ENCODE measurements around the gene CUEDC1. TPM values are rescaled to one million over a fixed set of nuclear protein-coding genes. Genes with fewer than 3 reads are reported as not detected.

The CUEDC1 gene
- total and polyA plus RNA-seq, 9 of the 15 experiments (the other 6 are each of a cell fraction or from before 2014, with no cell fraction given), result 0.20 to 4.1 (median 1.6) TPM; not detected in 1

DNA sequence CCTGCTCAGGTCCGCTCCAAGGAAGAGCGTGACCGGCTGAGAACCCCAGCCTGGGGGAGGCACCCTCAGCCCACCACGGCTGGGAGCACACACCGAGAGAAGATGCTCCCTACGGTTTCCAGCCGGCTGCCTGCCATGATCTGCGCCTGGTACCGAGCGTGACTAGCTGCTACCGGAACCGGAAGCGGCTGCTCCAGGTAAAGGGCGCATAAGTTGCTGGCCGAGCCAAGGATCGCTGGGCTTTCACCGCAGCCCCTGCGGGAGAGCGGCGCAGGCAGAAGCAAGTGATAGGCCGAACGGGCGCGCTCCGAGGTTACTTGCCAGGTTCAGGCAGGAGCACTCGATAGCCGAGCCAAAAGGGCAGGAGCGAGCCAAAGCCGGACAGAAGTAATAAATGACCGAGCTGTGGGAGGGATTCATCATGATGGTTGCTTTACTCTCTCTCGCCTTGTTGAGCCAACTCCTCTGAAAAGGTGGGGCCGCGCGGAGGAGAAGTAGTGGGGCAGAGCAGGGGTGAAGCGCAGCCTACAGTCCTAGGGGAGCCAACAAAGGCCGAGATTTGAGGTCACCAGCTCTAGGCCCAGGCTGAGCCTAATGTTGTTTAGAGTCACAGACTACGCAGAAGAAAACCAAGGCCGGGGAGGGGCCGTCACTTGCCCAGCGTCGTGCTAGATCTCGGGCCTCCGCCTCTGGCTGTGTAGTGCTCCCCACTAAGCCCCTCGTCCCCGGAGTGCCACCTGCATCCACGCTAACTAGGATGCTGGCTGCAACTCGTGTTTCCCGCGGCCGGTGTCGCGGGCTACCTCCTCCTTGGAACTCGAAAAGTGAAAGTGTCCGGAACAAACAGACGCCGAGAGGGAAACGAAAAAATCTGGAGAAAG is 105.1 kb downstream of the CUEDC1 start, which contains the start of gene MRPS23 (continued):
- TF ChIP-seq, protein P1, sequence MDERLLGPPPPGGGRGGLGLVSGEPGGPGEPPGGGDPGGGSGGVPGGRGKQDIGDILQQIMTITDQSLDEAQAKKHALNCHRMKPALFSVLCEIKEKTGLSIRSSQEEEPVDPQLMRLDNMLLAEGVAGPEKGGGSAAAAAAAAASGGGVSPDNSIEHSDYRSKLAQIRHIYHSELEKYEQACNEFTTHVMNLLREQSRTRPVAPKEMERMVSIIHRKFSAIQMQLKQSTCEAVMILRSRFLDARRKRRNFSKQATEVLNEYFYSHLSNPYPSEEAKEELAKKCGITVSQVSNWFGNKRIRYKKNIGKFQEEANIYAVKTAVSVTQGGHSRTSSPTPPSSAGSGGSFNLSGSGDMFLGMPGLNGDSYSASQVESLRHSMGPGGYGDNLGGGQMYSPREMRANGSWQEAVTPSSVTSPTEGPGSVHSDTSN (CRISPR knock-in tag; IDR thresholded peaks at IDR 0.05; ENCODE audit: low read depth), result no peak
- TF ChIP-seq, protein P1 (tag; conservative IDR thresholded peaks at IDR 0.05; ENCODE audit: low read depth), result peak; percentile 38; the same call in 1 of the 2 replicates
- TF ChIP-seq SAFB (IDR thresholded peaks at IDR 0.05; ENCODE audit: borderline replicate concordance, low read depth, low read length), result no peak
- TF ChIP-seq, protein P2, sequence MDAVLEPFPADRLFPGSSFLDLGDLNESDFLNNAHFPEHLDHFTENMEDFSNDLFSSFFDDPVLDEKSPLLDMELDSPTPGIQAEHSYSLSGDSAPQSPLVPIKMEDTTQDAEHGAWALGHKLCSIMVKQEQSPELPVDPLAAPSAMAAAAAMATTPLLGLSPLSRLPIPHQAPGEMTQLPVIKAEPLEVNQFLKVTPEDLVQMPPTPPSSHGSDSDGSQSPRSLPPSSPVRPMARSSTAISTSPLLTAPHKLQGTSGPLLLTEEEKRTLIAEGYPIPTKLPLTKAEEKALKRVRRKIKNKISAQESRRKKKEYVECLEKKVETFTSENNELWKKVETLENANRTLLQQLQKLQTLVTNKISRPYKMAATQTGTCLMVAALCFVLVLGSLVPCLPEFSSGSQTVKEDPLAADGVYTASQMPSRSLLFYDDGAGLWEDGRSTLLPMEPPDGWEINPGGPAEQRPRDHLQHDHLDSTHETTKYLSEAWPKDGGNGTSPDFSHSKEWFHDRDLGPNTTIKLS (IDR thresholded peaks at IDR 0.05; ENCODE audit: borderline replicate concordance, low read depth), result peak; percentile 33; the same call in 1 of the 2 replicates
- peak; percentile 91 for TF ChIP-seq NR2C2 (CRISPR knock-in tag; IDR thresholded peaks at IDR 0.05)
- peak; percentile 98 for TF ChIP-seq NR2C2 (tag; IDR thresholded peaks at IDR 0.05)
- TF ChIP-seq RBM15 (IDR thresholded peaks at IDR 0.05; ENCODE audit: insufficient read depth, low read length), result no peak
- TF ChIP-seq TRIM24 (IDR thresholded peaks at IDR 0.05), result no peak
- TF ChIP-seq CREB1 (IDR thresholded peaks at IDR 0.05), result peak; percentile 70; the same call in 1 of the 2 replicates
- peak; percentile 87 for TF ChIP-seq CREB1 (CRISPR knock-in tag; IDR thresholded peaks at IDR 0.05)
- TF ChIP-seq, protein P3, sequence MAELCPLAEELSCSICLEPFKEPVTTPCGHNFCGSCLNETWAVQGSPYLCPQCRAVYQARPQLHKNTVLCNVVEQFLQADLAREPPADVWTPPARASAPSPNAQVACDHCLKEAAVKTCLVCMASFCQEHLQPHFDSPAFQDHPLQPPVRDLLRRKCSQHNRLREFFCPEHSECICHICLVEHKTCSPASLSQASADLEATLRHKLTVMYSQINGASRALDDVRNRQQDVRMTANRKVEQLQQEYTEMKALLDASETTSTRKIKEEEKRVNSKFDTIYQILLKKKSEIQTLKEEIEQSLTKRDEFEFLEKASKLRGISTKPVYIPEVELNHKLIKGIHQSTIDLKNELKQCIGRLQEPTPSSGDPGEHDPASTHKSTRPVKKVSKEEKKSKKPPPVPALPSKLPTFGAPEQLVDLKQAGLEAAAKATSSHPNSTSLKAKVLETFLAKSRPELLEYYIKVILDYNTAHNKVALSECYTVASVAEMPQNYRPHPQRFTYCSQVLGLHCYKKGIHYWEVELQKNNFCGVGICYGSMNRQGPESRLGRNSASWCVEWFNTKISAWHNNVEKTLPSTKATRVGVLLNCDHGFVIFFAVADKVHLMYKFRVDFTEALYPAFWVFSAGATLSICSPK (IDR thresholded peaks at IDR 0.05; ENCODE audit: borderline replicate concordance), result no peak
- peak; percentile 33 for TF ChIP-seq POU5F1 (IDR thresholded peaks at IDR 0.05; ENCODE audit: borderline replicate concordance, low read depth, low read length, partially characterized antibody)
- TF ChIP-seq SETDB1 (IDR thresholded peaks at IDR 0.05; ENCODE audit: low read length), result peak; percentile 54
- TF ChIP-seq LCOR (CRISPR knock-in tag; IDR thresholded peaks at IDR 0.05), result peak; percentile 95
- TF ChIP-seq, protein P4, sequence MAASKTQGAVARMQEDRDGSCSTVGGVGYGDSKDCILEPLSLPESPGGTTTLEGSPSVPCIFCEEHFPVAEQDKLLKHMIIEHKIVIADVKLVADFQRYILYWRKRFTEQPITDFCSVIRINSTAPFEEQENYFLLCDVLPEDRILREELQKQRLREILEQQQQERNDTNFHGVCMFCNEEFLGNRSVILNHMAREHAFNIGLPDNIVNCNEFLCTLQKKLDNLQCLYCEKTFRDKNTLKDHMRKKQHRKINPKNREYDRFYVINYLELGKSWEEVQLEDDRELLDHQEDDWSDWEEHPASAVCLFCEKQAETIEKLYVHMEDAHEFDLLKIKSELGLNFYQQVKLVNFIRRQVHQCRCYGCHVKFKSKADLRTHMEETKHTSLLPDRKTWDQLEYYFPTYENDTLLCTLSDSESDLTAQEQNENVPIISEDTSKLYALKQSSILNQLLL (CRISPR knock-in tag; IDR thresholded peaks at IDR 0.05; ENCODE audit: borderline replicate concordance), result no peak
- no peak for TF ChIP-seq JUNB (CRISPR knock-in tag; conservative IDR thresholded peaks at IDR 0.05)
- TF ChIP-seq KLF6 (CRISPR knock-in tag; IDR thresholded peaks at IDR 0.05; ENCODE audit: borderline replicate concordance), result no peak
- no peak for TF ChIP-seq ZNF778 (CRISPR knock-in tag; IDR thresholded peaks at IDR 0.05)
- TF ChIP-seq L3MBTL2 (IDR thresholded peaks at IDR 0.05), result peak; percentile 98
- TF ChIP-seq TSC22D4 (tag; IDR thresholded peaks at IDR 0.05), result no peak
- no peak for TF ChIP-seq CBX5 (IDR thresholded peaks at IDR 0.05; ENCODE audit: borderline replicate concordance, low read depth)
- no peak for TF ChIP-seq SPI1 (IDR thresholded peaks at IDR 0.05; ENCODE audit: borderline replicate concordance, low read depth, low read length)
